SH-SY5Y (cell line): ENCODE data around the gene HS6ST2.

ENCODE experiments used
- GATA2 ChIP-seq: IDR thresholded peaks from 2 replicates; pipeline ENCODE4 v1.6.1; 2011; ENCODE audit warnings: mild to moderate bottlenecking, low read depth, low read length
- GATA3 ChIP-seq: IDR thresholded peaks from 2 replicates; pipeline ENCODE4 v1.6.1; 2011; ENCODE audit warnings: low read depth, mild to moderate bottlenecking, low read length, moderate library complexity

DNA sequence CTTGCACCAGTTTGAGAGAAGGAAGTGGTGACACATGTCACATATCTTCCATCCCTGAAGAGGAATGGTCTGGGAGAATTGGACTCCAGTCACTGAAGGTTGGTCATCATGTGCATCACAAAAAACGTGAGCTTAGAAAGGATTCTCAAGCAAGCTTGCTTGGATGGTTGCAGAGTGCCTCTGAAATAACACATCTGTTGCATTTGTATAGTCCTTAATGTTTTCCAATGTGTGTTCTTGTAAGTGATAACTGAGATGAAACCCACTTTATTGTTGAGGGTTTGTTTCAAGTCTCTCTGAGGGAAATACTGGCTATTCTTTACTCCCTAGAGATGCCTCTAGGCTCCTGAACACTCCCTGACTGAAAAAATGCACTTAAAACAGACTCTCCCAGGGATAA, 285.1 kb downstream of the HS6ST2 start:
- TF ChIP-seq GATA3 (no peak), GATA2 (no peak)
